Measurements from ENCODE around the gene STK39.

Gene STK39

GRCh38 chr2:167953776-167954175, 293.6 kb downstream of the STK39 start:
- Histone ChIP-seq H3K36me3 (ENCODE audit: insufficient read depth) (no peaks in the 10 kb centered on the region), H2AFZ (ENCODE audit: low read depth) (no peak overlapping the region), H3K9ac (no peak overlapping the region), H3K4me1 (ENCODE audit: low read depth, poor library complexity, severe bottlenecking) (no peaks in the 10 kb centered on the region), H4K20me1 (ENCODE audit: insufficient read depth) (no peaks in the 10 kb centered on the region), H3K27ac (no peak overlapping the region), H3K4me2 (no peak overlapping the region), H3K79me2 (ENCODE audit: insufficient read depth, low read depth) (no peaks in the 10 kb centered on the region), H3K27me3 (ENCODE audit: insufficient read depth, low read depth) (no peaks in the 10 kb centered on the region), H3K4me3 (IDR thresholded peaks at IDR 0.05; ENCODE audit: insufficient read depth, low read depth, low read length) (no peak overlapping the region)
- TF ChIP-seq CTCF (conservative IDR thresholded peaks at IDR 0.05; ENCODE audit: low read depth, low read length), result no peak

- Histone ChIP-seq H3K27ac (no peak overlapping the region), H4K20me1 (ENCODE audit: insufficient read depth) (no peaks in the 10 kb centered on the region), H3K27me3 (ENCODE audit: insufficient read depth, low read depth) (no peaks in the 10 kb centered on the region), H3K4me3 (IDR thresholded peaks at IDR 0.05; ENCODE audit: insufficient read depth, low read depth, low read length) (no peak overlapping the region), H3K9ac (no peak overlapping the region), H3K79me2 (ENCODE audit: insufficient read depth, low read depth) (no peaks in the 10 kb centered on the region), H3K4me2 (no peak overlapping the region), H2AFZ (ENCODE audit: low read depth) (no peak overlapping the region), H3K36me3 (ENCODE audit: insufficient read depth) (no peaks in the 10 kb centered on the region), H3K4me1 (ENCODE audit: low read depth, poor library complexity, severe bottlenecking) (no peaks in the 10 kb centered on the region)
- TF ChIP-seq CTCF (conservative IDR thresholded peaks at IDR 0.05; ENCODE audit: low read depth, low read length), result no peak
Observed at GRCh38 chr2:167950571-167950970, 296.8 kb downstream of the STK39 start.

- Histone ChIP-seq H3K4me3 (IDR thresholded peaks at IDR 0.05; ENCODE audit: insufficient read depth, low read depth, low read length) (no peak overlapping the region), H3K4me1 (ENCODE audit: low read depth, poor library complexity, severe bottlenecking) (no peaks in the 10 kb centered on the region), H3K9ac (no peak overlapping the region), H2AFZ (ENCODE audit: low read depth) (no peak overlapping the region), H3K79me2 (ENCODE audit: insufficient read depth, low read depth) (no peaks in the 10 kb centered on the region), H3K27me3 (ENCODE audit: insufficient read depth, low read depth) (no peaks in the 10 kb centered on the region), H4K20me1 (ENCODE audit: insufficient read depth) (no peaks in the 10 kb centered on the region), H3K4me2 (no peak overlapping the region), H3K36me3 (ENCODE audit: insufficient read depth) (no peaks in the 10 kb centered on the region), H3K27ac (no peak overlapping the region)
- TF ChIP-seq CTCF (conservative IDR thresholded peaks at IDR 0.05; ENCODE audit: low read depth, low read length), result no peak
Observed at GRCh38 chr2:167946441-167946841, 301.0 kb downstream of the STK39 start.

- Histone ChIP-seq H2AFZ (ENCODE audit: low read depth) (no peak overlapping the region), H3K27ac (no peak overlapping the region), H3K4me3 (IDR thresholded peaks at IDR 0.05; ENCODE audit: insufficient read depth, low read depth, low read length) (no peak overlapping the region), H3K79me2 (ENCODE audit: insufficient read depth, low read depth) (no peaks in the 10 kb centered on the region), H3K9ac (no peak overlapping the region), H3K4me1 (ENCODE audit: low read depth, poor library complexity, severe bottlenecking) (no peaks in the 10 kb centered on the region), H3K27me3 (ENCODE audit: insufficient read depth, low read depth) (no peaks in the 10 kb centered on the region), H3K4me2 (no peak overlapping the region), H3K36me3 (ENCODE audit: insufficient read depth) (no peaks in the 10 kb centered on the region), H4K20me1 (ENCODE audit: insufficient read depth) (no peaks in the 10 kb centered on the region)
- TF ChIP-seq CTCF (conservative IDR thresholded peaks at IDR 0.05; ENCODE audit: low read depth, low read length), result no peak
Observed at GRCh38 chr2:167945660-167946368, 301.6 kb downstream of the STK39 start.

Data from KMS-11 (cell line).